Endothelial cell of umbilical vein (primary cell): Measurements from ENCODE around the gene APBB2.

Source experiments
- CTCF ChIP-seq, 2 donors: IDR thresholded peaks; 1 replicate in 1 of 2; 2 replicates in 1 of 2; pipeline ENCODE4 v1.5.1; 2011; ENCODE audit warnings: low read length in 2 of 2, mild to moderate bottlenecking in 2 of 2, moderate library complexity in 2 of 2, control low read depth in 1 of 2, inconsistent platforms in 1 of 2, low read depth in 1 of 2; ENCODE audit not compliant: insufficient read depth in 1 of 2; ENCODE audit errors: extremely low read depth in 1 of 2
- EZH2 ChIP-seq: IDR thresholded peaks from 2 replicates; pipeline ENCODE4 v1.6.1; 2012; ENCODE audit warnings: borderline replicate concordance, low read depth, mild to moderate bottlenecking, moderate library complexity, low read length, inconsistent platforms; ENCODE audit not compliant: severe bottlenecking
- JUN ChIP-seq: IDR thresholded peaks from 2 replicates; pipeline ENCODE4 v1.6.1; 2011; ENCODE audit warnings: borderline replicate concordance, low read depth; ENCODE audit not compliant: insufficient read length, insufficient read depth

GRCh38 chr4:41262198-41262597, 47.9 kb upstream of the APBB2 start:
- TF ChIP-seq CTCF (IDR thresholded peaks at IDR 0.05; ENCODE audit: extremely low read depth in 1 of 2, insufficient read depth in 1 of 2, low read depth in 1 of 2, low read length in 2 of 2), result no peak
- no peak for TF ChIP-seq JUN
- no peak for TF ChIP-seq EZH2
